ENCODE results near the gene RPS23.
"Not testable (repeated sequence)": the region's sequence is repeated elsewhere in the genome, so short reads cannot be mapped to it uniquely, and the experiment has no call there.

Gene RPS23

GRCh38 chr5:82287625-82288024 lies 9.5 kb upstream of the RPS23 start:
- no peak for DNase-seq

GRCh38 chr5:82285206-82285605 lies 7.1 kb upstream of the RPS23 start:
- no peak for DNase-seq

GRCh38 chr5:82283893-82284292 lies 5.7 kb upstream of the RPS23 start:
- no peak for DNase-seq

DNA sequence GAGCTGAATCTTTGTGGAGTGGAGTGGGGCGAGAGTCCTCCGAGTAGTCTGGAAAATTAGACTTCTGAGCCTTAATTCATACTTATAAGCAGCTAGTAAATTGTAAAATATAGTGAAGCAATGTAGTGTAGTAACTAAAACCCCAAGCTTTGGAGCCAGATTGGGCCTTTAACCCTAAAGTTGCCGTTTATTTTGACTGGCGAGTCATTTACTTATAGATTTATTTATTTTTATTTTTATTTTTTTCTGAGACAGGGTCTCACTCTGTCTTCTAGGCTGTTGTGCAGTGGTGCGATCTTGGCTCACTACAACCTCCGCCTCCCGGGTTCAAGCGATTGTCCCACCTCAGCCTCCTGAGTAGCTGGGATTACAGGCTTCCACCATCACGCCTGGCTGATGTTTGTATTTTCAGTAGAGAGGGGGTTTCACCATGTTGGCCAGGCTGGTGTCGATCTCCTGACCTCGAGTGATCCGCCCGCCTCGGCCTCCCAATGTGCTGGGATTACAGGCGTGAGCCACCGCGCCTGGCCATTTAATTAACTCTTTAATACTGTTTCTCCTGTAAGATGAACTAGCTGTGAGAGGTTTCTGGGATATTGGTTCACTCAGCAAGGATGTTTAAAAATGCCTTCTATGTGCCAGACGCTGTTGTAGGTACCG lies 687 bp upstream of the RPS23 start:
- DNase-seq, result no peak

DNA sequence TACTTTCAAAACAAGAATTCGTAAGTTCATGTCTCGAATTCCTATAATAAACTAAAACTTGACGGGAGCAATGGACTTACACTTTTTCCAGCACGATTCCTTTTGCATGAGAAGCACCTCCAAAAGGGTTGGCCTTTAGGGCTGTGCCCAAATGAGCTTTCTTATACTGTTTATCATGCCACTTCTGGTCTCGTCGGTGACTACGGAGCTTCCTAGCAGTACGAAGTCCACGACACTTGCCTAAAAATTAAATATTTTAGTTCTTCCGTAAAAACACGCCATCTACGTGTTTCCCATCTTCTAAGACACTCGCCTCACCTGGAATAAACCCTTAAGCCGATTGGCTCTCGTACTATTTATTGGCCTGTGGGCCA lies 554 bp downstream of the RPS23 start:
- DNase-seq, result no peak

DNA sequence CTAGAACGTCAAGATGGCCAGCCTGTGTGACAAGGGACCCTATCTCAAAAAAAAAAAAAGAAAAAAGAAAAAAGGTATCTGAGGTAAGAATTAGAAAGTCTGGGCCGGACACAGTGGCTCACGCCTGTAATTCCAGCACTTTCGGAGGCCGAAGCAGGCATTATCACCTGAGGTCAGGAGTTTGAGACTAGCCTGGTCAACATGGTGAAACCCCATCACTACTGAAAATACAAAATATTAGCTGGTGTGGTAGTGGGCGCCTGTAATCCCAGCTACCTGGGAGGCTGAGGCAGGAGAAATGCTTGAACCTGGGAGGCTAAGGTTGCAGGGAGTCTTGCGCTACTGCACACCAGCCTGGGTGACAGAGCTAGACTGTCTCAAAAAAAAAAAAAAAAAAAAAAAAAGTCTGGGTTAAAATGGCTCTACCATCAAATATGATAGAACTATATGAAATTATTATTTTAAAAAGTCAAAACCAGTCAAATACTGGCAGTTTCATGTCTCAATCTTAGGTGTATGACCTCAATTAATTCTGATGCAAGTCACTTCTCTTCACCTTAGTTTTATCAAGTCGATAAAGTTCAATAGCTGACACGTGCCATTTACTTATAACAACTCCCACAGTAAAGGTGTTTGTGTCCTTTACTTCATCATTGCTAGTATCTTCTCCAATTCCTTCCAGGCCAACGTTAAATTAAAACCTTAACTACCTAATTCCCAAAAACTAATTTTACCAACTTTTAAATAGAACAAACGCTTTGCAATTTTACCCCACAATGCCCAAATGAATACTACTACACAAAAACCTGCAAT lies 1.1 kb downstream of the RPS23 start:
- DNase-seq, result no peak

DNA sequence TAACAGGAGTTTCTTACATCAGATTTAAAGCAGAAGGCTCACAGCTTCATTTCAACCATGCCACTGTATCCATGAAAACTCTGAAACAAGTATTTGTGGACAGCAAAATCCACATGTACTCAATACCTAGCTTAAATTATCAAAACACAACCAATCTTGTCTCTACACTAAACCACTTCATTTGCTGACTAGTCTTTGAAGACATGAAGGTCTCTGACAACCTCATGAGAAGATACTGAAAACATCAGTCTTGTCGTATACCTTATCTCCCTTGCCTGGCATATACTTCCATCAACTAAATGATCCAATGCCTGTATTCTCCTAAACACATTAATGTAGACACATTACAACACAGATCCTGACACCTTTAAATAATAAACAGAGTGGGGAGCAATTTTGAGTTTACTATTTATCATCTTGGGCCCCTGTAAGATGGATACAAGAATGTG lies 2.9 kb downstream of the RPS23 start:
- no peak for DNase-seq

GRCh38 chr5:82274343-82275211 lies 3.6 kb downstream of the RPS23 start:
- no peak for DNase-seq

- DNase-seq, result not testable (repeated sequence)
Measured at GRCh38 chr5:82273426-82273825, 4.7 kb downstream of the RPS23 start.

GRCh38 chr5:82272571-82273356 lies 5.4 kb downstream of the RPS23 start:
- not testable (repeated sequence) for DNase-seq

DNA sequence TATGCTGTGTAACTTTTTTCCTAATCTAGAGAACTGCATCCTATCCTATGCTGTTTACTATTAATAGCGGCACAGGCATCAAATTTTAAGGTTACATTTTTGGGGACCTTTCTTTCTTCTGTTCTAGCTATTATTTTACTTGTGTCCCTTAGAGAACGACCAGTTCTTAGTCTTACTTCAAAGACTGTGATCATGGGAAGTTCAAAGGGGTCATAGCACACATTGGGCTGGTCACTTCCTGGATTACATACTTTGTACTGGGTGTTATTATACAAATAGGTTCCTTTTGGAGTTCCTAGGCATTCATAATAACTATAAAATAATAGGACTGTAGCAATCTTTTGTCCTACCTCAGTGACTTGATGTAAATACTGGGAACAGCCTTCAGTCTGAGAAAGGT lies 8.8 kb downstream of the RPS23 start:
- not testable (repeated sequence) for DNase-seq

GRCh38 chr5:82267297-82267933 lies 10.7 kb downstream of the RPS23 start:
- DNase-seq, result not testable (repeated sequence)

DNA sequence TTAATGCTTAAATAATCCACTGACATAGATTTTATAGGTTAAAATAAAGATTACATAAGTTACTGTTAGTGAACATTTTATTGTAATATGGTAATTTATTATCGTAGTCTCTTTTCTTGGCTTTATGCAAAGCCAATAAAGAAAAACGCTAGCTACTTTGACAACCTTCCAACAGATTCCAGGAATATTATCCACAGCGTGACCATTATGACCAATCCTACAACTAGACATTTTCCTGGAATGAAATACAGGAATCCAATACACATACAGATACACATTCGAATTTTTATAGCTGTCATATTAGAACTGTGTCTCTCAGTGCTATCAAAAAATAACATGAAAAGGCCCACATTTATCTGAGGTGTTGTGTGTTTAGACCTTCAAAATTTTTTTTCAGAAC lies 13.1 kb downstream of the RPS23 start:
- no peak for DNase-seq

DNA sequence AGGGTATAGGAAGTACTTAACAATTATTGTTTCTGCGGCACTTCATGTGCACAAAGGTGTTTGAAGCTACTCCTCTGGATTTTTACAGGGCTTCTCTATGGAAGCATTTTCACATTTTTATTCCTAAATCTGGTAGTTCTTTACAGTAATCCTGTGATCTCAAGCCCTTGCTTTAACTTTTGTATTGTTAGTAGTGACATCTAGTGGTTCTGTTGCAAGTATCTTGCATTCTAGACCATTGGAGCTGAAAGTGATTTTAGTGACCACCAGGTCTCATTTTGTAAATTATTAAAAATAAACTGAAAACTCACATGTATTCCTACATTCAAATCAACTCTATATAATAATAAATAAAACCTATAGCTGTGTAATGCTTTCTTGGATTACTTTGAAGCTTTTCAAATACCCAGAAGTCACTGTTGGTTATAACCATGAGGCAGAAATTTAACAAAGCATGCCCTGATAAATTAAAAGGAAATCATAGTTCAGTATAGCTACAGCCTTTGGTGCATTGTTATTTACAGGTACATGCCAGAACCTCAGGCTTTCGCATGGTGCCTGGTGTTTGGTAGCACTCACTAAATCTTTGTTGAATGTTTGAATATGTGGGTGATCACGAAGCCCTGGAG lies 18.9 kb downstream of the RPS23 start:
- no peak for DNase-seq

- no peak for DNase-seq
Measured at GRCh38 chr5:82257729-82258128, 20.4 kb downstream of the RPS23 start.

GRCh38 chr5:82257247-82257646 lies 20.9 kb downstream of the RPS23 start:
- no peak for DNase-seq

GRCh38 chr5:82255844-82256243 lies 22.3 kb downstream of the RPS23 start:
- DNase-seq, result no peak

GRCh38 chr5:82252744-82253143 lies 25.4 kb downstream of the RPS23 start:
- no peak for DNase-seq

- no peak for DNase-seq
Measured at GRCh38 chr5:82246960-82247574, 31.1 kb downstream of the RPS23 start.

- no peak for DNase-seq
Measured at GRCh38 chr5:82244854-82245635, 33.1 kb downstream of the RPS23 start.
